ENCODE measurements around the gene SCGB3A1.

Gene SCGB3A1

GRCh38 chr5:180625125-180625790 lies 34.0 kb upstream of the SCGB3A1 start:
- DNase-seq: no peak

DNA sequence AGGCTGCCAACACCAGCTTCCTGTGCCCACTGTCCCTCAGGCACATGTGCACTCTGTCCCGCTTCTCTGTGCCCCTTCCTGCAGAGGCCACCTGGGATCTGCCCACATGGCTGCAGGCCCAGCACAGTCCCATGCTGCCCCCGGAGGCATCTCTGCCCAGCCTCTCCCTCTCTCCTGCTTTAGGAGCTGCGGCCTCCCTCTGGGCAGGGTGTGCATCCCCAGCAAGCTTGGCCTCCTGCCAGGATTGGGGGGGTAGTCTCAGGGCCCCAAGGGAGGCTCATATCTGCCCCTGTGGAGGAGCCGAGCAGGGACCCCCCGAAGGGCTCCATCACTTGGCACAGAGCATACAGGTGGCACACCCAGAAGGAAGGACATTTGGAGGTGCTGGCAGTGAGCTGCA lies 33.3 kb upstream of the SCGB3A1 start:
- DNase-seq: no peak

GRCh38 chr5:180623844-180624243 lies 32.5 kb upstream of the SCGB3A1 start:
- DNase-seq: no peak

- DNase-seq: no peak
These were observed 32.1 kb upstream of the SCGB3A1 start for GRCh38 chr5:180623411-180623834.

DNA sequence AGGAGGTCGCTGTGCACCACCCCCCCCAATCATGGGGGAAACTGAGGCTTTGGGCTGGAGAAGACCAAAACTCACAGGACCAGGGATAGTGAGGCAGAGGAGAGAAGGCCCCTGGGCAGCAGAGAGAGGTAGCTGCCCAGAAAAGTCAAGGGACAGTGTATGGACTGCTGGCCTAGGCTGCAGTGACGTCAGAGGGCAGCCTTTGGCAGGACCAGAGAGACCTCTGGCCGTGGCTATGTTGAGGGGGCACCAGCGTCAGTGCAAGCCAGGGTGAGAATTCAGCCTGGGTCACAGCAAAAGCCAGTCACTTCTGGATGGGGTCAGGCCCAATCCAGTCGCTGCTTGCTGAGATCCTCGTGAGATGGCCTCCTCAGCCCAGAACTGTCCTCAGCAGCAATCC lies 31.6 kb upstream of the SCGB3A1 start:
- DNase-seq: no peak

DNA sequence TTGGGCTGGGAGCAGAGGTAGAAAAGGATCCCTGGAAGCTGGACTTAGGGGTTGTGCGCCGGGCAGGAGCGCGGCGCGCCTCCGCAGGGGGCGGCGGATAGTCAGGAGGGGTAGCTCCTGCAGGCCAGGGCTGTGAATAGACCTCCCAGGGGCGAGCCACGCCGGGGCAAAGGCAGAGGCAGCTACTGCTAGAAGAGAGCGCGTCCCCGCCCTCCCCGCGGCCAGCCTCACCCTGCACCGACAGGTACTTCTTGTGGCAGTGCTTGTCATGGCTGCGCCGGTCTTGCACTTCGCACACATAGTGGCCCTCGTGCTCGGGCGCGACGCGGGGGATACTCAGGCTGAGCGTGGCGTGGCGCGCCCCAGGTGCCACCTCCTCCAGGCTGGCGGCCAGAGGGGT lies 30.0 kb upstream of the SCGB3A1 start:
- DNase-seq: no peak

DNA sequence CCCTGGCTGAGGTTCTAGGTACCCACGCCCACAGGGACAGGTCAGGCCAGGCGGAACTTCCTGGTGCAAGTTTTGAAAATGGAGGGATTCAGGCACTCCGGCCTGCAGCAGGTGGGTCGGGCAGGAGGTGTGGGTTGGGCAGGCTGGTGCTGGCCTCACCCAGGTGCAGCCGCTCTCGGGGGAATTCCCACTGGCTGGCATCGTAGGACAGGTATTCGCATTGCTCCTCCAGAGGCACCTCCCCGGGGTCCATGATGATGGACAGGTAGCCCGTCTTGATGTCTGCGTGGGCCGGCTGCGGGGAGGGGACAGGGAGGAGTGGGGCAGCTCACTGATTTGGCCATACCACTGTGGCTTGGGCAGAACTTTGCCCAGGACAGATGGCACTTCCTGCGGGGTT lies 28.7 kb upstream of the SCGB3A1 start:
- no peak for DNase-seq

GRCh38 chr5:180619563-180619915 lies 28.2 kb upstream of the SCGB3A1 start:
- no peak for DNase-seq

DNA sequence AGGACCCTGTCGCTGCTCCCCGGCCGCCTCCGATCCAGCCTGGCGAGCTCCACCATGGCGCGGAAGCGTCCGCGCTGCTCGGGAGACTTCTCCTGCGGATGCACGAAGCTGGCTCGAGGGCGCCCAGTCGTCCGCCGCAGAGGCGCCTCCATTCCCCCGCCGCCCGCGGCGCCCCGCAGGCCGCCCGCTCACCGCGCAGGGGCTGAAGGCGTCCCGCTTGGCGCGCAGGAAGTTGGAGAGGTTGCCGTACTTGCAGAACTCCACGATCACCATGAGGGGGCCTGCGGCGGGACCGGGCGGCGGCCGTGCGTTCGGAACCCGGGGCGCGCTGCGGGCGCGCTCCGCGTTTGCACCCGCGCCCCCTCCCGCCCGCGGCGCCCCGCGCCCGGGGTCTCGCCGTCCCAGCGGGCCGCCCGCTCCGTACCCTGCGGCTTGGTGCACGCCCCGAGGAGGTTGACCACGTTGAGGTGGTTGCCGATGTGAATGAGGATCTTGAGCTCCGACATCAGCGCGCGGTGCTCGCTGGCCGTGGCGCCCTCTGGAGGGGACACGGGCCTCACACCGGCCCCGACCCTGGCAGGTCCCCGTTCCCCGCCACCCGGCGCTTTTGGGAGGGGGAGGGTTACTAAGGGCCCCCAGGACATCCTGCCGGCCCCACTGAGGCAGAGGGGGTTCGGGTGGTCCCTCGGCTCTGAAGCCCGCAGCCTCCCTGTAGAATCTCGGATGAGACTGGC lies 27.7 kb upstream of the SCGB3A1 start:
- DNase-seq: no peak

- DNase-seq: no peak
These were observed 27.2 kb upstream of the SCGB3A1 start for GRCh38 chr5:180618487-180618828.

DNA sequence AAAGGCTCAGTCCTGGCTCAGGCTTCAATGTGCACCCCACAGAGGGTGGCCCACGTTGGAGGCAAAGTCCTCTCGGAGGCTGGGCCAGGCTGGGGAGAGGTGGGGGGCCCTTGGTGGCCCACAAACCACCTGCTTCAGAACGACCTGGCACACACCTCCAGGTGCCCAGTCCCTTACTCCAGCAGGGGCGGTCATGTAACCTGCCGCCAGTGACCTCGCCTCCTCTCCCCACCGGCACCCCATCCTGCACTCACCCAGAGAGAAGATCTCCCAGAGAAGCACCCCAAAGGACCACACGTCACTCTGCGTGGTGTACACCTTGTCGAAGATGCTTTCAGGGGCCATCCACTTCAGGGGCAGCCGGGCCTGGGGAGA lies 22.5 kb upstream of the SCGB3A1 start:
- no peak for DNase-seq

DNA sequence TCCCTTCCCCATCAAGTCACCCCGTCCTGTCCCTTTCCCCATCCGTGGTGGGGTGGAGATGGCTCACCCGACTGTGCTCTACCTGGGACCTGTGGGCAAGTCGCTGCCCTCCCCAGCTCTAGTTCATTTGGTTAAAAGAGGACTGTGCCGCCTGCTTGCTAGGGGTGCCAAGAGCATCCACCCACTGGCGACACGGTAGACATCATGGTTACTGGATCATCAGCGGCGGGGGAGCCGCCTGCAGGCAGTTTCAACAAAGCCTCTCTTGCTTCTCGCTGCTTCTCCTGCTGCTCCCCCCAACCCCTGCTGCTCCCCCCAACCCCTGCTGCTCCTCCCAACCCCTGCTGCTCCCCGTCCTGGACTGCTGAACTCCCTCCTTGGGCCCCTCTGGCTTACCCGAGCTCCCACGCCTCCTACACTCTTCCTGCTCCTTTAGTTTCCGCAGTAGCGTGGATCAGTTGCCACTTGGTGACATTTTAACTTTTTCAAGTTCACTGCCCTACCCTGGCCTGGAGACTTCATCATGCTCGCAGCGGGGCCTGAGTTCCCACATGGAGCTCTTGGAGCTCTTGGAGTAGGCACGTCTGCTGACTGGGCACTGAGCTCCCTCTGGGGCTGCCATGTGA lies 22.0 kb upstream of the SCGB3A1 start:
- DNase-seq: no peak

DNA sequence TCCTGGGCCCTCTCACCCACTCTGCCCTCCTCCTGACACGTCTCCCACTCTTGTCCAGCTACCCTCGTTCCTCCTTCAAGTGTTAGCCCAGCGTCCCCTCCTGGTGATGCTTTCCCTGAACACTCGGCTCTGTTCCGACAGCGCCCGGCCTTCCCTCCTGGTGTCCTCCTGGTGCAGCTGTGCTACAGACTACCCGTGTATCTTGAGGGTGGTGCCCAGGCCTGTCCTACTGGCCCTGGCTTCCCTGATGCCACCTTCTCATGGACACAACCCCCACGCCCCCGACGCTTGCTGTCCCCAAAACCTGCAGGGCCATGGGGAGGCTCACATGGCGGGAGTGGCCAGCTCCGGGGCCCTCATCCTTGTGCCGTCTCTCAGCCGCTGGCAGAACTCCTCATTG lies 21.4 kb upstream of the SCGB3A1 start:
- no peak for DNase-seq

GRCh38 chr5:180611140-180611850 lies 20.0 kb upstream of the SCGB3A1 start:
- no peak for DNase-seq

- DNase-seq: no peak
These were observed 18.7 kb upstream of the SCGB3A1 start for GRCh38 chr5:180609817-180610550.

DNA sequence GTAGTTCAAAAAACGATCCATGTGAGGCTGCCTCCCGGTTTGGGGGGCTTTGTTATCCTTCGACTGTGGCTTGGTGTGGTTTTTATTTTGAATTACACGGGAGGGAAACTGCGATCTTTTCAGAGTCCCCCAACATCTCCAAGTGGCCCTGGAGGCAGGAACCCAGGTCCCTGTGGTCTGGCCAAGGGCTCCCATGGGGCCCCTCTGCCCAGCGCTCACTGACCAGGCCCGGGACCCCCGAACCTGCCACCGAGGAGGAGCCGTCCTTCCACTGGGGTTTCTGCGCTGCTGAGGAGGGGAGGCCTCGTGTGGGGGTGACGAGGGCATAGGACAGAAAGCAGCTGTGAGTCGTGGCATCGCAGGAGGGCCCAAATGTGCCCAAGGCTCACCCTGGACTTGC lies 18.1 kb upstream of the SCGB3A1 start:
- no peak for DNase-seq

DNA sequence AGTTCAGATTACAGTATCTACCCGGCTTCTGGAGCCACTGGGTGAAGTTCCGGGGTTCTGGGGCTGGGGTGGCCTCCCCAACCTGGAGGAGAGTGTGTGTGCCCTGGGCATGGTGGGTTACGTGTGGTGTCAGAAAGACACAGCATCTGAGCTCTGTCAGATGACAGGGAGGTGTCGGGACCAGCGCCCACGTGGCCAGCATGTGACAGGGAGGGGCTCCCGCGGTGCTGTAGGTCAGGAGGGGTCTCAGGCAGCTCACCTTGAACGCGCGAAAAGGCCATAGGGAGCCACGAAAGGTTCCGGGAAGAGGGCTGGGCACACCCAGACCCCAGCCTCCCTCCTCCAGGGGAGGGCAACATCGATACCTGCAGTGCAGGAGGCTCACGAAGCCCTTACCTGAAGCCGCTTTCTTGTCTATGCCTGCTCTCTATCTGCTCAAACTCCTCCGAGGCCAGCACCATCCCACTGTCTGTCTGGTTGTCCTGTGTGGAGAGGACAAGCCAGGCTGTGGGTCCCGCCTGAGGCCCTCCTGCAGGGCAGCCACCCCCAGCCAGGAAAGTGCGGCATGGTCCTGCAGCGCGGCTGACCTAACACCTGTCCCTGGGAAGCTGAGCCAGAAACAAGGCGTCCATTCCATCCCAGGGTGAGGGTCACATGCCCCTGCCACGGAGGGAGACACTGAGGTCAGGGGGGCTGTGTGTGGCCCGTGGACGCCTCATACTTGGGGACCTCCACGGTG lies 17.4 kb upstream of the SCGB3A1 start:
- no peak for DNase-seq

- DNase-seq: no peak
These were observed 16.7 kb upstream of the SCGB3A1 start for GRCh38 chr5:180607861-180608571.

DNA sequence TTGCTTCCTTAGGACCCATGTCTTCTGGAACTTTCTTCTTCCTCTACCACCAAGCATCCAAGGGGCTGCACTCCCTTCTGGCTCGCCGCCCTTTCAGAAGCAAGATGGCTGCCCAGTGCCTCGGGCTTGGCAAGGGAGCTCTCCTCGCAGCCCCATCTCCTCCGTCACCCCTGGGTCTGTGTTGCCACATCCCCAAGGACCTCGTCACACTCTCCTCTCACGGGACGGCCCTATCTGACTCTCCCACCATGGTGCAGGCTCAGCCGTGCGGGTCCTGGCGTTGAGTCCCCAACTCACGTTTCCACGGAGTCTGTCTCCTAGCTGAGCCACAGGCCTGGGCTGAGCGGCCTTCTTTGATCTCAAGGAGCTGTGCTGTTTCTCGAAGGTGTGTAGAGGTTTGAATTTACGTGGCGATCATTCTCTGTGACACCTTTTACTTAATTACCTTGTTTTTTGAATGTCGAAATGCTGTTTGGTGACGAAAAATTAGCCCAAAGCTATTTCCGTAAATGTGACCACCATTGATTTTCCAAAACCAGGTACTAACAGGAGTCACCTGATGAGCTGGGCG lies 15.0 kb upstream of the SCGB3A1 start:
- DNase-seq: no peak

GRCh38 chr5:180605554-180606214 lies 14.4 kb upstream of the SCGB3A1 start:
- DNase-seq: no peak

DNA sequence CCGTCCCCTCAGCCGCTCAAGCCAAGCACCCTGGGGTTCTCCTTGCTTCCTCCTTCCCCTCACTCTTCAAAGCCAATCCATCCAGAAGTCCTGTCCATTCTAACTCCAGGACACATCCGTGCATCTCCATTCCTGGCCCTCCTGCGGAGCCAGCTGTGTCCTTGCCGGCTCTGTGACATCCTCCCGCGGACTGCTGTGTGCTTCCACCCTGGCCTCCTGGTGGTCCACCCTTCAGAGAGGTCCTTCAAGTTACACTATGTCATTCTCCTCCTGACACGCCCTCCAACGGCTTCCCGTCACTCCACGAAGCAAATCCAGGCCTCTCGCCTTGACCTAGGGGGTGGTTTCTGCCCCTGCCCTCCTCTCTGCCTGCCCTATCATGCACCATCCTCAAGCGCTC lies 13.0 kb upstream of the SCGB3A1 start:
- no peak for DNase-seq

Measured in activated gamma-delta T cell (primary cell).